Measurements from ENCODE around the gene BCL11B.

- no peak for TF ChIP-seq CTCF (IDR thresholded peaks at IDR 0.05)
- no peak for TF ChIP-seq EZH2 (IDR thresholded peaks at IDR 0.05; ENCODE audit: borderline replicate concordance, insufficient read depth, low read depth, low read length, poor library complexity, severe bottlenecking)
Observed at GRCh38 chr14:99257673-99258221, 14.2 kb downstream of the BCL11B start.
